ENCODE measurements around the gene ERP44.

The ERP44 gene

GRCh38 chr9:99970481-99970880 lies 128.3 kb downstream of the ERP44 start:
- no peak overlapping the region for H3K4me3 ChIP-seq (ENCODE audit: low read length)
- H3K4me1 ChIP-seq (ENCODE audit: control insufficient read depth, low read length) = no peaks in the 10 kb centered on the region
- no peaks in the 10 kb centered on the region for H3K9me3 ChIP-seq (ENCODE audit: control insufficient read depth, insufficient read depth, low read length)
- H3K9me2 ChIP-seq (replicated peaks; ENCODE audit: control insufficient read depth, low read length) = no peaks in the 10 kb centered on the region
- no peak overlapping the region for H3K4me2 ChIP-seq (ENCODE audit: low read length)
- no peaks in the 10 kb centered on the region for H3F3A ChIP-seq (ENCODE audit: control insufficient read depth, insufficient read depth)
- H3K27me3 ChIP-seq (ENCODE audit: control insufficient read depth, low read length) = no peaks in the 10 kb centered on the region
- no peaks in the 10 kb centered on the region for H3K79me2 ChIP-seq (ENCODE audit: control insufficient read depth, low read length)
- TF ChIP-seq EZH2phosphoT487 (IDR thresholded peaks at IDR 0.05; ENCODE audit: borderline replicate concordance, low read length) = no peak
- TF ChIP-seq CTCF (IDR thresholded peaks at IDR 0.05; ENCODE audit: low read depth, low read length, poor library complexity, severe bottlenecking) = no peak
- H3K27ac ChIP-seq (ENCODE audit: low read depth, low read length) = no peak overlapping the region
- H4K20me1 ChIP-seq (ENCODE audit: control insufficient read depth, insufficient read depth, low read depth, low read length) = no peaks in the 10 kb centered on the region
- no peaks in the 10 kb centered on the region for H3K36me3 ChIP-seq (ENCODE audit: control insufficient read depth, low read length)

- Histone ChIP-seq H3K9me3 (ENCODE audit: control insufficient read depth, insufficient read depth, low read length) (no peaks in the 10 kb centered on the region), H3K36me3 (ENCODE audit: control insufficient read depth, low read length) (no peaks in the 10 kb centered on the region), H3K9me2 (replicated peaks; ENCODE audit: control insufficient read depth, low read length) (no peaks in the 10 kb centered on the region), H3K27ac (ENCODE audit: low read depth, low read length) (no peak overlapping the region), H3K27me3 (ENCODE audit: control insufficient read depth, low read length) (no peaks in the 10 kb centered on the region), H3K79me2 (ENCODE audit: control insufficient read depth, low read length) (no peaks in the 10 kb centered on the region), H3K4me3 (ENCODE audit: low read length) (no peak overlapping the region), H3K4me1 (ENCODE audit: control insufficient read depth, low read length) (no peaks in the 10 kb centered on the region), H4K20me1 (ENCODE audit: control insufficient read depth, insufficient read depth, low read depth, low read length) (no peaks in the 10 kb centered on the region), H3F3A (ENCODE audit: control insufficient read depth, insufficient read depth) (no peaks in the 10 kb centered on the region), H3K4me2 (ENCODE audit: low read length) (no peak overlapping the region)
- TF ChIP-seq CTCF (IDR thresholded peaks at IDR 0.05; ENCODE audit: low read depth, low read length, poor library complexity, severe bottlenecking) (no peak), EZH2phosphoT487 (IDR thresholded peaks at IDR 0.05; ENCODE audit: borderline replicate concordance, low read length) (no peak)
Measured at GRCh38 chr9:99967457-99967856, 131.3 kb downstream of the ERP44 start.

DNA sequence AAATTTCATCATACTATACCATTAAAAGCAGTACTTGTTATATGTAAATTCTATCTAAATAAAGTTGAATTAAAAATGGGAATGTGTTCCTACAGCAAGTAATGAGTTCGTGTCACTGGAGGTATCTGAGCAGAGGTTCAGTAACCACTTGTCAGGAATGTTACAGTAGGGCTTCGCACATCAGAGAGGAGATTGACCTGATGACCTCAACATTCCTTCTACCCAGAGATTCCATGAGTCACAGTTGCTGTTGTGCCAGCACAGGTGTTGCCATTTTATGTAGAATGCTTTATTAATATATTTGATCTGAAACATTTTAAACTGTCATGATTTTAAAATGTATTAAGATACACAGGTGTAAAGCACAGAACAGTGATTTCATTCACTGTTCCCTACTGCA lies 132.1 kb downstream of the ERP44 start:
- no peak overlapping the region for H3K4me3 ChIP-seq (ENCODE audit: low read length)
- H3K36me3 ChIP-seq (ENCODE audit: control insufficient read depth, low read length) = no peaks in the 10 kb centered on the region
- H3K27ac ChIP-seq (ENCODE audit: low read depth, low read length) = no peak overlapping the region
- H3K4me1 ChIP-seq (ENCODE audit: control insufficient read depth, low read length) = no peaks in the 10 kb centered on the region
- TF ChIP-seq CTCF (IDR thresholded peaks at IDR 0.05; ENCODE audit: low read depth, low read length, poor library complexity, severe bottlenecking) (no peak), EZH2phosphoT487 (IDR thresholded peaks at IDR 0.05; ENCODE audit: borderline replicate concordance, low read length) (no peak)
- H3K27me3 ChIP-seq (ENCODE audit: control insufficient read depth, low read length) = no peaks in the 10 kb centered on the region
- no peaks in the 10 kb centered on the region for H4K20me1 ChIP-seq (ENCODE audit: control insufficient read depth, insufficient read depth, low read depth, low read length)
- H3K4me2 ChIP-seq (ENCODE audit: low read length) = no peak overlapping the region
- H3K79me2 ChIP-seq (ENCODE audit: control insufficient read depth, low read length) = no peaks in the 10 kb centered on the region
- no peaks in the 10 kb centered on the region for H3K9me2 ChIP-seq (replicated peaks; ENCODE audit: control insufficient read depth, low read length)
- no peaks in the 10 kb centered on the region for H3F3A ChIP-seq (ENCODE audit: control insufficient read depth, insufficient read depth)
- no peaks in the 10 kb centered on the region for H3K9me3 ChIP-seq (ENCODE audit: control insufficient read depth, insufficient read depth, low read length)

- Histone ChIP-seq H3K4me2 (ENCODE audit: low read length) (no peak overlapping the region), H3K4me1 (ENCODE audit: control insufficient read depth, low read length) (no peaks in the 10 kb centered on the region), H3K9me3 (ENCODE audit: control insufficient read depth, insufficient read depth, low read length) (no peaks in the 10 kb centered on the region), H3K79me2 (ENCODE audit: control insufficient read depth, low read length) (no peaks in the 10 kb centered on the region), H3K4me3 (ENCODE audit: low read length) (no peak overlapping the region), H3F3A (ENCODE audit: control insufficient read depth, insufficient read depth) (no peaks in the 10 kb centered on the region), H3K36me3 (ENCODE audit: control insufficient read depth, low read length) (no peaks in the 10 kb centered on the region), H3K27me3 (ENCODE audit: control insufficient read depth, low read length) (no peaks in the 10 kb centered on the region), H3K27ac (ENCODE audit: low read depth, low read length) (no peak overlapping the region), H4K20me1 (ENCODE audit: control insufficient read depth, insufficient read depth, low read depth, low read length) (no peaks in the 10 kb centered on the region), H3K9me2 (replicated peaks; ENCODE audit: control insufficient read depth, low read length) (no peaks in the 10 kb centered on the region)
- TF ChIP-seq CTCF (IDR thresholded peaks at IDR 0.05; ENCODE audit: low read depth, low read length, poor library complexity, severe bottlenecking) = no peak
Measured at GRCh38 chr9:99966001-99966400, 132.8 kb downstream of the ERP44 start.

All from DOHH2 (cell line).